NB4 (cell line): ENCODE measurements around the gene TXNRD3.

ENCODE experiments used
- CTCF ChIP-seq: IDR thresholded peaks from one replicate; pipeline ENCODE4 v1.5.1; 2012; ENCODE audit warnings: low read depth, low read length
- POLR2A ChIP-seq: IDR thresholded peaks from 2 replicates; pipeline ENCODE4 v1.6.1; 2011; ENCODE audit warnings: mild to moderate bottlenecking; ENCODE audit not compliant: insufficient read length; ENCODE audit errors: extremely low read depth

- TF ChIP-seq CTCF (no peak), POLR2A (no peak)
Observed at GRCh38 chr3:126557415-126557745, 97.5 kb downstream of the TXNRD3 start.
